HG02852 (cell line): ENCODE data around the gene POU2AF3.

Experiments
- ATAC-seq: cut with Tn5 transposase; IDR thresholded peaks from one replicate; pipeline ENCODE4 v1.9.1; 2021; ENCODE audit warnings: mild to moderate bottlenecking, moderate library complexity; ENCODE audit not compliant: unreplicated experiment

The POU2AF3 gene

DNA sequence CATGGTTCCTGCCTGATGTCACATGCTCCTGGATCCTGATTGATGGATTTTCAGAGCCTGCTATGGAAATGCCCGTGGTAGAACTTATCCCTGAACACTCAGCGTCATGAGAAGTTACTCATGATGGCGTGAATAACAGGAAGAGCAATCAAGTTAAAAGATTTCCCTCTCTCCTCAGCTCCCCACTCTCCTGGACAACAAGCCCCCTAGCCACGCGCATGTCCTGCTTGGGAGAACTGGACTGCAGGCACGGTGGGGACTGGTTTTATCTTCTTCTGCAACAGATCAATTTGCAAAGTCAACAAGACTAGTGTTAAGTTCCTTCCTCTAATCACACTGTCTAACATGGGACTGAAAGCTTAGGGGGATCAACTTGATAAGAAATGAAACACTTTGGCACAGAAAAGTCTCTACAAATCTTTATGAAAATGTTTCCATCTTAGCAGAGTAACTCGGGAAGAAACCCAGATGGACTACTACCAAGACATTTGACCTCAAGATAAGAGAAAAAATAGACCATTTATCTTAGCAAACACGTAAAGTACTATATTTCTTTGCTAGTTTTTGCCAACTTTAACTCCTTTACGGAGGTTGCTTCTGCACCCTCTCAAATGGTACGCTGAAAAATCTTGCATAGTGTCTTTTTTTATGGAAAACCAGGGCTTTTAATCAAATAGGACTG, 53.2 kb downstream of the POU2AF3 start:
- no peak for ATAC-seq

DNA sequence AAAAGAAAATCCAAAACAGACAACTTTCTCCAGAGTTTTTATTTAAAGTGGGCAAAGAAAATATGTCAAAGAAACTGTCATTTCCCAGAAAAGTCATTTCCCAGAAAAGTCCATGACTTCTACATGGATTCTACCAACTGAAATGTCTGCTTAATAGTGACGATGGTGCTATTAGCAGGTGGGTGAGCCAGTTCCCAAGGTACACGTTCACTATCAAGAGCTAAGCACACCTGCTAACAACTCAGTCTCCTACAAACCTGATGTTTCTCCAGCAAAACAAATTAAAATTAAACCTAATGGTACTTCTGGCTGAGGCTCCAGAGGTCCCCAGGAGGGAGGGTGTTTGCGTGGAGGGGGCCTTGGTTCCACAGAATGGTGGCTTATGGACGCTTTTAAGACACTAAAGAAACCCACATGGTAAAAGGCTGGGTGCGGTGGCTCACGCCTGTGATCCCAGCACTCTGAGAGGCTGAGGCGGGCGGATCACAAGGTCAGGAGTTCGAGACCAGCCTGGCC, 53.9 kb downstream of the POU2AF3 start:
- no peak for ATAC-seq

DNA sequence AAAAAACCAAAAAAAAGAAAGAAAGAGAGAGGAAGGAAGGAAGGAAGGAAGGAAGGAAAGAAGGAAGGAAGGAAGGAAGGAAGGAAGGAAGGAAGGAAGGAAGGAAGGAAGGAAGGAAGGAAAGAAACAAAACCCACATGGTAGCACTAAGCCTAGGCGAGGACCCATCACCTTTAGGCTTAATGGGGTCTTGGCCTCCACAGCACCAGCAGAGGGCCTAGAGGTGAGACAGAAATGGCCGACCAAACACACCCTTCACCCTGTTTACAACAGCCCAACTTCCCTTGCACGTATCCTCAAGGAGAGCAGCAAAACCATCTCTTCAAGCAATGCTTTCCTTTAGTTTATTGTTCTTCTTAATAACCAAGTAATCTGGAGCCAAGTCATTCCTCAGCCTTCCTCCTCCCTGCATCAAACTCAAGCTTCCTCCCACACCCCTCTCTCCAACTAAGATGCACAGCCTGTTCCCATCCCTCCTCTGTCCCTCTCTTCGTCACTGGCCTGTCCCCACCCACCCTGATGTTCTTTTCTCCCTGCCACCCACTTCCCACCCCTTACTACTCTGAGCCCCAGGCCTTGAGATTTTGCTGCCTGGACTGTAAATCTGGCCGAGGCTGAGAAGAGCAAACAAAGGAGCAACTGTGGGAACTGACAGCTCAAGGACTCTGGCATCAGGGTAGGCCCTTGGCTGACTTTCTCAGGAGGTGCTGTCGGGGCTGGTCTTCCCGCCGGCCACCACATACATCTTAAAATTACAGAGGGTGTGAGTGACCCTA, 54.8 kb downstream of the POU2AF3 start:
- ATAC-seq, result no peak

DNA sequence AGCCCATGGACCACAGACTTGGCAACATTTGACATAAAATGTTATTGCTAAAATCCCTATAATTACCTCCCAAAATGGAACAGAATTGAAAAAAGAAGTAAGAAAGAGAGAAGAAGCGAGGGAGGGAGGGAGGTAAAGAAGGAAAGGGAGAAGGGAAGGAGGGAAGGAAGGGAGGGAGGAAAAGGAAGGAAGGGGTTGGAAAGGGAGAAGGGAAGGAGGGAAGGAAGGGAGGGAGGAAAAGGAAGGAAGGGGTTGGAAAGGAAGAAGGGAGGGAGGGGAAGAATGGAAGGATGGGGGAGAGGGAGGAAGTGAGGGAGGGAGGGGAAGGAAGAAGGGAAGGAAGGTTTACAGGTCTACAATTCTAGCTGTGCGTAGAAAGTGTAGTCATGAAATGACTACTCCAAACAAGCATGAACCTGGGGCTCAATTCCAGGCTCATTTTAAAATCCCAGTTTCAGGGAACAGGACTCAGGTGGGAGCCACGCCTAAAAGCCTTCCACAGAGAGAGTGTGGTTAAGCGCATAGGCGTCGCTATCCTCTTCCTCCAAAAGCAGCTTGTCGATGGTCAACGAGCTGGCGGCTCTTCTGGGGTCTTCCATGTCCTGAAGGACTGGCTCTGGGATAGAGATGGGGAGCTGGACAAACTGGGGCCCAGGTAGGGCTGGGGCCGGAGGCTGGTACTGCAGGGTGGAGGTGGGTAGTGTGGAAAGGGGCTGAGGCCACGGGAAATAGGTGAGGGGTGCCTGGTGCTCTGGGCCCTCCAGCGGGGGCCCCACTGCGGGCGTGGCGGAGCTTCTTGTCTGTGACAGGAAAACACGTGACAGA, 55.6 kb downstream of the POU2AF3 start:
- ATAC-seq, result no peak

GRCh38 chr11:111354601-111354891, 56.2 kb downstream of the POU2AF3 start:
- no peak for ATAC-seq

DNA sequence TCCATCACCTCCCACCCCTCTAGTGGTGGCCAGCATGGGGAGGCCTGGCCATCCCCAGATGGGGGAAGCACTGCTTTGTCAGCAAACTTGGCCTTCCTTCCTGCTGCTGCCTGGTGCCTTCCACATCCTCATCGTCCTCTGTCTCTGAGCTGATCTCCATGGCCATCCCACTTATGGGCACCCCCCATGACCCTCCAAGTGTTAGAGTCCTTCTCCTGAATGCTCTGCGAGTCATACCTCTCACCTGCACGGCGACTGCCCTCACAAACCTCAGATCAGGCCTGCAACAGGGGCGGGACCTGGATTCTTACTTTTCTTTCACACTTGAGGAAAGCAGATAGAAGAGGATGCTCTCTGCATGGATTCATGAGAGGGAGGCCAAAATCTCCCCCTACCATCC, 56.8 kb downstream of the POU2AF3 start:
- ATAC-seq, result no peak

- ATAC-seq, result no peak
These were observed 57.8 kb downstream of the POU2AF3 start for GRCh38 chr11:111355956-111356659.

- no peak for ATAC-seq
These were observed 58.3 kb downstream of the POU2AF3 start for GRCh38 chr11:111356660-111357048.

- ATAC-seq, result no peak
These were observed 59.0 kb downstream of the POU2AF3 start for GRCh38 chr11:111357150-111358037.
